Measurements from ENCODE around the gene TRIM66. TPM values are rescaled to one million over a fixed set of nuclear protein-coding genes. Genes with fewer than 3 reads are reported as not detected.

The TRIM66 gene
- total RNA-seq, 1 donor from 2014 or later, result 7.5 TPM

GRCh38 chr11:8715501-8715900 is 33.0 kb upstream of the TRIM66 start:
- DNase-seq (ENCODE audit: low read depth), result no peak

- peak; percentile 32 for DNase-seq (ENCODE audit: low read depth)
Measured at GRCh38 chr11:8714622-8715225, 32.3 kb upstream of the TRIM66 start.

- DNase-seq (ENCODE audit: low read depth), result no peak
Measured at GRCh38 chr11:8713760-8714454, 31.4 kb upstream of the TRIM66 start.

GRCh38 chr11:8712506-8712905 is 30.0 kb upstream of the TRIM66 start:
- no peak for DNase-seq (ENCODE audit: low read depth)

- DNase-seq (ENCODE audit: low read depth), result no peak
Measured at GRCh38 chr11:8711895-8712442, 29.5 kb upstream of the TRIM66 start.

- no peak for DNase-seq (ENCODE audit: low read depth)
Measured at GRCh38 chr11:8709777-8710176, 27.3 kb upstream of the TRIM66 start.

GRCh38 chr11:8709002-8709672 is 26.7 kb upstream of the TRIM66 start:
- no peak for DNase-seq (ENCODE audit: low read depth)

GRCh38 chr11:8707541-8708191 is 25.2 kb upstream of the TRIM66 start:
- no peak for DNase-seq (ENCODE audit: low read depth)

GRCh38 chr11:8706673-8707432 is 24.4 kb upstream of the TRIM66 start:
- DNase-seq (ENCODE audit: low read depth), result no peak

- no peak for DNase-seq (ENCODE audit: low read depth)
Measured at GRCh38 chr11:8705146-8705545, 22.7 kb upstream of the TRIM66 start.

GRCh38 chr11:8704136-8704535 is 21.7 kb upstream of the TRIM66 start:
- DNase-seq (ENCODE audit: low read depth), result no peak

GRCh38 chr11:8702598-8702915 is 20.1 kb upstream of the TRIM66 start:
- no peak for DNase-seq (ENCODE audit: low read depth)

GRCh38 chr11:8701891-8702597 is 19.6 kb upstream of the TRIM66 start:
- DNase-seq (ENCODE audit: low read depth), result no peak

GRCh38 chr11:8699903-8700302 is 17.4 kb upstream of the TRIM66 start:
- peak; percentile 61 for DNase-seq (ENCODE audit: low read depth)

GRCh38 chr11:8698917-8699441 is 16.5 kb upstream of the TRIM66 start:
- DNase-seq (ENCODE audit: low read depth), result no peak

GRCh38 chr11:8698379-8698851 is 15.9 kb upstream of the TRIM66 start:
- DNase-seq (ENCODE audit: low read depth), result no peak

GRCh38 chr11:8697054-8697453 is 14.6 kb upstream of the TRIM66 start:
- DNase-seq (ENCODE audit: low read depth), result no peak

- no peak for DNase-seq (ENCODE audit: low read depth)
Measured at GRCh38 chr11:8694137-8694536, 11.7 kb upstream of the TRIM66 start.

- DNase-seq (ENCODE audit: low read depth), result no peak
Measured at GRCh38 chr11:8693555-8693954, 11.1 kb upstream of the TRIM66 start.

GRCh38 chr11:8693010-8693551 is 10.6 kb upstream of the TRIM66 start:
- DNase-seq (ENCODE audit: low read depth), result no peak

Measured in renal cortical epithelial cell (primary cell).